GM23338 (cell line): ENCODE data around the gene RBM3.

ENCODE experiments used
- CREB1 ChIP-seq: fragments of 250-450 bp; sonication (Bioruptor Pico); IDR thresholded peaks from 2 replicates; pipeline ENCODE4 v1.5.0; 2020; ENCODE audit warnings: low read depth, mild to moderate bottlenecking, moderate library complexity
- CTCF ChIP-seq, 2 experiments: fragments of 200-600 bp in 1 of 2; sonication (generic) in 1 of 2; conservative IDR thresholded peaks; 2 replicates each; pipeline versions ENCODE4 v1.5.1 to v1.6.1; 2016 to 2017; ENCODE audit warnings: antibody characterized with exemption in 2 of 2, low read depth in 2 of 2, mild to moderate bottlenecking in 2 of 2, moderate library complexity in 1 of 2
- ETS1 ChIP-seq: IDR thresholded peaks from 2 replicates; pipeline ENCODE4 v1.6.1; 2016; ENCODE audit warnings: antibody characterized with exemption
- EZH2 ChIP-seq: fragments of 200-600 bp; sonication (generic); IDR thresholded peaks from one replicate; pipeline ENCODE4 v1.8.0; 2017; ENCODE audit warnings: antibody characterized with exemption, mild to moderate bottlenecking, low read depth; ENCODE audit not compliant: unreplicated experiment
- EZH2phosphoT487 ChIP-seq: fragments of 200-600 bp; sonication (generic); IDR thresholded peaks from one replicate; pipeline ENCODE4 v1.8.1; 2018; ENCODE audit warnings: antibody characterized with exemption; ENCODE audit not compliant: unreplicated experiment
- JUNB ChIP-seq: IDR thresholded peaks from one replicate; pipeline ENCODE4 v1.6.1; 2016; ENCODE audit warnings: antibody characterized with exemption; ENCODE audit not compliant: unreplicated experiment
- NANOG ChIP-seq: IDR thresholded peaks from 2 replicates; pipeline ENCODE4 v1.6.1; 2016; ENCODE audit warnings: antibody characterized with exemption, borderline replicate concordance
- POLR2AphosphoS5 ChIP-seq: IDR thresholded peaks from 2 replicates; pipeline ENCODE4 v1.6.1; 2016; ENCODE audit warnings: antibody characterized with exemption, low read depth
- REST ChIP-seq: IDR thresholded peaks from one replicate; pipeline ENCODE4 v1.6.1; 2018; ENCODE audit warnings: antibody characterized with exemption; ENCODE audit not compliant: unreplicated experiment
- ZNF114 ChIP-seq: fragments of 250-450 bp; sonication (Bioruptor Pico); IDR thresholded peaks from 2 replicates; pipeline ENCODE4 v1.5.0; 2020; ENCODE audit warnings: mild to moderate bottlenecking, moderate library complexity
- ZNF331 ChIP-seq: fragments of 250-450 bp; sonication (Bioruptor Pico); IDR thresholded peaks from 2 replicates; pipeline ENCODE4 v1.5.0; 2020; ENCODE audit warnings: low read depth, mild to moderate bottlenecking, moderate library complexity
- TF ChIP-seq, protein P1 (sequence below): fragments of 250-450 bp; sonication (Bioruptor Pico); IDR thresholded peaks from 2 replicates; pipeline ENCODE4 v1.5.0; 2020; ENCODE audit warnings: mild to moderate bottlenecking, moderate library complexity

- TF ChIP-seq JUNB (no peak), CTCF (conservative IDR thresholded peaks at IDR 0.05; ENCODE audit: low read depth in 2 of 2) (no peak), EZH2phosphoT487 (no peak), REST (no peak), POLR2AphosphoS5 (no peak), CREB1 (no peak), EZH2 (no peak), ZNF331 (CRISPR knock-in tag) (no peak), ETS1 (no peak), ZNF114 (no peak), NANOG (no peak)
- TF ChIP-seq, protein P1, sequence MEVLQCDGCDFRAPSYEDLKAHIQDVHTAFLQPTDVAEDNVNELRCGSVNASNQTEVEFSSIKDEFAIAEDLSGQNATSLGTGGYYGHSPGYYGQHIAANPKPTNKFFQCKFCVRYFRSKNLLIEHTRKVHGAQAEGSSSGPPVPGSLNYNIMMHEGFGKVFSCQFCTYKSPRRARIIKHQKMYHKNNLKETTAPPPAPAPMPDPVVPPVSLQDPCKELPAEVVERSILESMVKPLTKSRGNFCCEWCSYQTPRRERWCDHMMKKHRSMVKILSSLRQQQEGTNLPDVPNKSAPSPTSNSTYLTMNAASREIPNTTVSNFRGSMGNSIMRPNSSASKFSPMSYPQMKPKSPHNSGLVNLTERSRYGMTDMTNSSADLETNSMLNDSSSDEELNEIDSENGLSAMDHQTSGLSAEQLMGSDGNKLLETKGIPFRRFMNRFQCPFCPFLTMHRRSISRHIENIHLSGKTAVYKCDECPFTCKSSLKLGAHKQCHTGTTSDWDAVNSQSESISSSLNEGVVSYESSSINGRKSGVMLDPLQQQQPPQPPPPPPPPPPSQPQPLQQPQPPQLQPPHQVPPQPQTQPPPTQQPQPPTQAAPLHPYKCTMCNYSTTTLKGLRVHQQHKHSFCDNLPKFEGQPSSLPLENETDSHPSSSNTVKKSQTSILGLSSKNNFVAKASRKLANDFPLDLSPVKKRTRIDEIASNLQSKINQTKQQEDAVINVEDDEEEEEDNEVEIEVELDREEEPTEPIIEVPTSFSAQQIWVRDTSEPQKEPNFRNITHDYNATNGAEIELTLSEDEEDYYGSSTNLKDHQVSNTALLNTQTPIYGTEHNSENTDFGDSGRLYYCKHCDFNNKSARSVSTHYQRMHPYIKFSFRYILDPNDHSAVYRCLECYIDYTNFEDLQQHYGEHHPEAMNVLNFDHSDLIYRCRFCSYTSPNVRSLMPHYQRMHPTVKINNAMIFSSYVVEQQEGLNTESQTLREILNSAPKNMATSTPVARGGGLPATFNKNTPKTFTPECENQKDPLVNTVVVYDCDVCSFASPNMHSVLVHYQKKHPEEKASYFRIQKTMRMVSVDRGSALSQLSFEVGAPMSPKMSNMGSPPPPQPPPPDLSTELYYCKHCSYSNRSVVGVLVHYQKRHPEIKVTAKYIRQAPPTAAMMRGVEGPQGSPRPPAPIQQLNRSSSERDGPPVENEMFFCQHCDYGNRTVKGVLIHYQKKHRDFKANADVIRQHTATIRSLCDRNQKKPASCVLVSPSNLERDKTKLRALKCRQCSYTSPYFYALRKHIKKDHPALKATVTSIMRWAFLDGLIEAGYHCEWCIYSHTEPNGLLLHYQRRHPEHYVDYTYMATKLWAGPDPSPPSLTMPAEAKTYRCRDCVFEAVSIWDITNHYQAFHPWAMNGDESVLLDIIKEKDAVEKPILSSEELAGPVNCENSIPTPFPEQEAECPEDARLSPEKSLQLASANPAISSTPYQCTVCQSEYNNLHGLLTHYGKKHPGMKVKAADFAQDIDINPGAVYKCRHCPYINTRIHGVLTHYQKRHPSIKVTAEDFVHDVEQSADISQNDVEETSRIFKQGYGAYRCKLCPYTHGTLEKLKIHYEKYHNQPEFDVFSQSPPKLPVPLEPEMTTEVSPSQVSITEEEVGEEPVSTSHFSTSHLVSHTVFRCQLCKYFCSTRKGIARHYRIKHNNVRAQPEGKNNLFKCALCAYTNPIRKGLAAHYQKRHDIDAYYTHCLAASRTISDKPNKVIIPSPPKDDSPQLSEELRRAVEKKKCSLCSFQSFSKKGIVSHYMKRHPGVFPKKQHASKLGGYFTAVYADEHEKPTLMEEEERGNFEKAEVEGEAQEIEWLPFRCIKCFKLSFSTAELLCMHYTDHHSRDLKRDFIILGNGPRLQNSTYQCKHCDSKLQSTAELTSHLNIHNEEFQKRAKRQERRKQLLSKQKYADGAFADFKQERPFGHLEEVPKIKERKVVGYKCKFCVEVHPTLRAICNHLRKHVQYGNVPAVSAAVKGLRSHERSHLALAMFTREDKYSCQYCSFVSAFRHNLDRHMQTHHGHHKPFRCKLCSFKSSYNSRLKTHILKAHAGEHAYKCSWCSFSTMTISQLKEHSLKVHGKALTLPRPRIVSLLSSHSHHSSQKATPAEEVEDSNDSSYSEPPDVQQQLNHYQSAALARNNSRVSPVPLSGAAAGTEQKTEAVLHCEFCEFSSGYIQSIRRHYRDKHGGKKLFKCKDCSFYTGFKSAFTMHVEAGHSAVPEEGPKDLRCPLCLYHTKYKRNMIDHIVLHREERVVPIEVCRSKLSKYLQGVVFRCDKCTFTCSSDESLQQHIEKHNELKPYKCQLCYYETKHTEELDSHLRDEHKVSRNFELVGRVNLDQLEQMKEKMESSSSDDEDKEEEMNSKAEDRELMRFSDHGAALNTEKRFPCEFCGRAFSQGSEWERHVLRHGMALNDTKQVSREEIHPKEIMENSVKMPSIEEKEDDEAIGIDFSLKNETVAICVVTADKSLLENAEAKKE (CRISPR knock-in tag), result no peak
Measured at GRCh38 chrX:48540480-48540879, 33.8 kb upstream of the RBM3 start.
